Measurements from ENCODE around the gene FKBP15. TPM values are rescaled to one million over a fixed set of nuclear protein-coding genes. Genes with fewer than 3 reads are reported as not detected.

FKBP15 gene
- total and polyA plus RNA-seq, 2 donors (not counting 3 experiments of a cell fraction or from before 2014, with no cell fraction given) = 16.8 to 26.8 TPM

- Histone ChIP-seq H2AFZ (ENCODE audit: low read depth, low read length) (no peak overlapping the region), H3K36me3 (ENCODE audit: control insufficient read depth in 2 of 2, extremely low read depth in 1 of 2, insufficient read depth in 2 of 2, low read length in 2 of 2) (peaks cover 11 to 13% of the 10 kb centered on the region in 2 experiments)
Measured at GRCh38 chr9:113205432-113205831, 15.6 kb downstream of the FKBP15 start.

More at GRCh38 chr9:113205432-113205831, 15.6 kb downstream of the FKBP15 start:
- H3K27me3 ChIP-seq (ENCODE audit: control insufficient read depth in 2 of 2, insufficient read depth in 2 of 2, low read length in 2 of 2) = no peaks in the 10 kb centered on the region
- no peaks in the 10 kb centered on the region for H4K20me1 ChIP-seq (replicated peaks; ENCODE audit: control insufficient read depth, extremely low read depth, insufficient read depth, low read length)
- TF ChIP-seq POLR2A (IDR thresholded peaks at IDR 0.05; ENCODE audit: low read depth, low read length) (no peak), POLR2AphosphoS5 (IDR thresholded peaks at IDR 0.05; ENCODE audit: insufficient read depth, low read depth, low read length) (no peak), MAX (IDR thresholded peaks at IDR 0.05; ENCODE audit: insufficient read depth, insufficient read length) (no peak), FOS (IDR thresholded peaks at IDR 0.05; ENCODE audit: borderline replicate concordance, insufficient read depth, low read length) (no peak), EZH2 (IDR thresholded peaks at IDR 0.05; ENCODE audit: borderline replicate concordance, low read depth, low read length, severe bottlenecking) (no peak), MYC (IDR thresholded peaks at IDR 0.05; ENCODE audit: low read depth, low read length) (no peak), GATA2 (IDR thresholded peaks at IDR 0.05; ENCODE audit: insufficient read depth, insufficient read length, low read depth, low read length) (no peak), JUN (IDR thresholded peaks at IDR 0.05; ENCODE audit: borderline replicate concordance, insufficient read depth, insufficient read length, low read depth) (no peak), CTCF (IDR thresholded peaks at IDR 0.05; ENCODE audit: extremely low read depth in 1 of 2, insufficient read depth in 1 of 2, low read depth in 1 of 2, low read length in 2 of 2) (no peak)
- DNase-seq (ENCODE audit: low read depth, low spot score) (no peak), FAIRE-seq (no peak)
- no peaks in the 10 kb centered on the region for H3K9me1 ChIP-seq (replicated peaks; ENCODE audit: control insufficient read depth, extremely low read depth, insufficient read depth, low read length)
- intact Hi-C loops (cut with micrococcal nuclease) = no loop called here
- ChIA-PET CTCF (no interaction called here), POLR2A (no interaction called here)
- no peak overlapping the region for H3K4me3 ChIP-seq (replicated peaks in 1 of 3; ENCODE audit: insufficient read depth in 1 of 3, low read depth in 1 of 3, low read length in 3 of 3)
- H3K9me3 ChIP-seq (replicated peaks; ENCODE audit: control insufficient read depth, insufficient read depth, low read length) = no peaks in the 10 kb centered on the region
- dilution Hi-C loops (cut with MboI; ENCODE audit: extremely low pct_ligation_motif_present, low sequenced_read_pairs) = no loop called here
- no peak overlapping the region for H3K27ac ChIP-seq (ENCODE audit: insufficient read depth, low read depth, low read length)
- no peaks in the 10 kb centered on the region for H3K4me1 ChIP-seq (ENCODE audit: control insufficient read depth, extremely low read depth, insufficient read depth, low read length)
- no TSS peak for BruUV-seq (replicated peaks)
- H3K79me2 ChIP-seq (ENCODE audit: control insufficient read depth, insufficient read depth, low read length) = no peaks in the 10 kb centered on the region
- H3K9ac ChIP-seq (replicated peaks; ENCODE audit: extremely low read depth, insufficient read depth, low read length) = no peak overlapping the region
- no peak overlapping the region for H3K4me2 ChIP-seq (ENCODE audit: insufficient read depth, low read length)

Data from endothelial cell of umbilical vein (primary cell).